DND-41 (cell line): ENCODE results near the gene PTGDR2.

Source experiments
- EZH2 ChIP-seq: IDR thresholded peaks from 3 replicates; pipeline ENCODE4 v1.6.1; 2012; ENCODE audit warnings: borderline replicate concordance, low read depth, mild to moderate bottlenecking, moderate library complexity, low read length, inconsistent platforms; ENCODE audit not compliant: severe bottlenecking
- TF ChIP-seq, protein P1 (sequence below): IDR thresholded peaks from 2 replicates; pipeline ENCODE4 v1.5.1; 2012; ENCODE audit warnings: borderline replicate concordance, low read length, moderate library complexity, mild to moderate bottlenecking; ENCODE audit not compliant: poor library complexity, severe bottlenecking; ENCODE audit errors: extremely low read depth

DNA sequence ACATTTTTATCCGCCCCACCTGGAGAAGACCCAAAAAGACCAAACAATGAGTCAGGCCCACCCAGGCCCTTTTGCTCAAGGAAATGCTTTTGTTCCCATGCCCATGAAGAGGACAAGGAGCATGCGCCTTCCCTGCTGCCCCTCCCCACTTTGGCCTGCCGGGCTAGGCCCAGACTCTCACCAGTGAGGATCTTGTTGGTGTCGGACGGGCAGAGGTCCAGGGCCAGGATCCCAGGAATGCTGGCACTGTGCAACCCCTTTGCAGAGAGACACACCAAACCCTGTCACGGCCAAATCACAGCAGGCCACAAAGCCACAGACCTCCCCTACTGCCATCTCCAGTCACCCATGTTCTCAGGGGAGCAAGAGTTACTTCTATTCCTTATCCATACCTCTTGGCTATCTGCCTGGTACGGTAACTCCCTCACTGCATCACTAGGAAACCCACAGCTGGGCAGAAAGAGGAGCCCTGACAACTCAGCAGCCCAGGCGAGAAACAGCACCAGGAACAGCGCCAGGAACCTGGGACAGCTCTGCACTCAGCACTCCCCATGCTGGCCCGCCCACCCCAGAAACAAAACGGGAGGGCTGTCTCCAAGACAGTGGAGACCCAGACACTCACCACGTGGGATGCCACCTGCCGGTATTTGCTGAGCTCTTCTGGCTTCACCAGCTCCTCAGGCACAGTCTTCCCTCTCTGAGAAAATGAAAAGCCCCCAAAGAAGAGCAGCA lies 45.1 kb upstream of the PTGDR2 start:
- TF ChIP-seq, protein P1, sequence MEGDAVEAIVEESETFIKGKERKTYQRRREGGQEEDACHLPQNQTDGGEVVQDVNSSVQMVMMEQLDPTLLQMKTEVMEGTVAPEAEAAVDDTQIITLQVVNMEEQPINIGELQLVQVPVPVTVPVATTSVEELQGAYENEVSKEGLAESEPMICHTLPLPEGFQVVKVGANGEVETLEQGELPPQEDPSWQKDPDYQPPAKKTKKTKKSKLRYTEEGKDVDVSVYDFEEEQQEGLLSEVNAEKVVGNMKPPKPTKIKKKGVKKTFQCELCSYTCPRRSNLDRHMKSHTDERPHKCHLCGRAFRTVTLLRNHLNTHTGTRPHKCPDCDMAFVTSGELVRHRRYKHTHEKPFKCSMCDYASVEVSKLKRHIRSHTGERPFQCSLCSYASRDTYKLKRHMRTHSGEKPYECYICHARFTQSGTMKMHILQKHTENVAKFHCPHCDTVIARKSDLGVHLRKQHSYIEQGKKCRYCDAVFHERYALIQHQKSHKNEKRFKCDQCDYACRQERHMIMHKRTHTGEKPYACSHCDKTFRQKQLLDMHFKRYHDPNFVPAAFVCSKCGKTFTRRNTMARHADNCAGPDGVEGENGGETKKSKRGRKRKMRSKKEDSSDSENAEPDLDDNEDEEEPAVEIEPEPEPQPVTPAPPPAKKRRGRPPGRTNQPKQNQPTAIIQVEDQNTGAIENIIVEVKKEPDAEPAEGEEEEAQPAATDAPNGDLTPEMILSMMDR, result no peak
- no peak for TF ChIP-seq EZH2
